Transverse colon (tissue), 4 donors: ENCODE measurements around the gene WT1. TPM values are rescaled to one million over a fixed set of nuclear protein-coding genes. Genes with fewer than 3 reads are reported as not detected.

Source experiments
- DNase-seq: peaks from one replicate; pipeline ENCODE4 v3.0.0-alpha.2; 2019
- H3K27ac ChIP-seq, 4 donors: fragments of 200-600 bp; sonication (generic); 2 replicates each; pipeline ENCODE4 v1.5.1; 2016 to 2018; ENCODE audit warnings: inconsistent platforms in 4 of 4
- H3K27me3 ChIP-seq: fragments of 200-600 bp; sonication (generic); 2 replicates; pipeline ENCODE4 v1.5.1; 2017; ENCODE audit warnings: inconsistent platforms
- H3K36me3 ChIP-seq, 4 donors: fragments of 200-600 bp; sonication (generic); 2 replicates each; pipeline ENCODE4 v1.5.1; 2017 to 2019; ENCODE audit warnings: inconsistent platforms in 4 of 4
- H3K4me1 ChIP-seq, 4 donors: fragments of 200-600 bp; sonication (generic); 2 replicates each; pipeline ENCODE4 v1.5.1; 2017 to 2020; ENCODE audit warnings: inconsistent platforms in 4 of 4
- H3K4me3 ChIP-seq, 4 donors: fragments of 200-600 bp; sonication (generic); 1 replicate in 1 of 4; 2 replicates in 3 of 4; pipeline versions ENCODE4 v1.5.1 to v1.6.1; 2017 to 2019; ENCODE audit warnings: inconsistent platforms in 4 of 4
- H3K9me3 ChIP-seq, 2 donors: fragments of 200-600 bp; sonication (generic); 2 replicates each; pipeline ENCODE4 v1.5.1; 2017 to 2019; ENCODE audit warnings: inconsistent platforms in 2 of 2
- CTCF ChIP-seq, 5 experiments: fragments of 200-600 bp in 3 of 5; fragments of 450-650 bp in 2 of 5; sonication (generic) in 3 of 5; IDR thresholded peaks; 1 replicate in 2 of 5; 2 replicates in 3 of 5; pipeline ENCODE4 v1.5.1; 2016 to 2017; ENCODE audit warnings: antibody characterized with exemption in 5 of 5, inconsistent platforms in 3 of 5, mild to moderate bottlenecking in 2 of 5, moderate library complexity in 1 of 5
- EP300 ChIP-seq: sonication (generic); formaldehyde crosslinking; IDR thresholded peaks from one replicate; pipeline ENCODE4 v1.6.1; 2017; ENCODE audit warnings: antibody characterized with exemption, low read depth
- POLR2A ChIP-seq: fragments of 450-650 bp; IDR thresholded peaks from one replicate; pipeline ENCODE4 v1.6.1; 2016; ENCODE audit warnings: antibody characterized with exemption, mild to moderate bottlenecking, moderate library complexity
- POLR2AphosphoS5 ChIP-seq, 3 donors: sonication (generic); formaldehyde crosslinking; IDR thresholded peaks; one replicate each; pipeline ENCODE4 v1.6.1; 2016; ENCODE audit warnings: antibody characterized with exemption in 3 of 3
- WGBS, 2 donors: methylation state at CpG; one replicate each; pipeline ENCODE4 v1.1.5; 2018; ENCODE audit warnings: low coverage in 1 of 2; 5-methylcytosine and 5-hydroxymethylcytosine counted together
- in situ Hi-C, 4 donors: fragments of 200-750 bp; cut with MboI; loops; one replicate each; pipeline versions ENCODE4 v1.15.0 to v1.15.1; 2017; ENCODE audit warnings: low sequenced_read_pairs in 3 of 4, low pct_ligation_motif_present in 1 of 4, low pct_unique_long_range_greater_than_20kb in 1 of 4
- intact Hi-C: fragments of 100-400 bp; cut with DNase I; formaldehyde crosslinking; loops from one replicate; pipeline ENCODE4 v1.15.1; 2023; ENCODE audit warnings: low total_unique reads
- total RNA-seq, 4 donors: library from RNA; depleted of rRNA; stranded (reverse); fragments of >200 nt; gene quantifications; one replicate each; pipeline ENCODE4 v1.1.0, GENCODE V29; 2016

Gene WT1
- total RNA-seq, 4 donors from 2014 or later, result 0.55 to 3.0 (median 0.95) TPM; not detected in 1

- Histone ChIP-seq H3K36me3 (no peaks in the 10 kb centered on the region), H3K27me3 (peaks cover 51% of the 10 kb centered on the region), H3K4me3 (no peak overlapping the region), H3K9me3 (no peaks in the 10 kb centered on the region), H3K27ac (no peak overlapping the region), H3K4me1 (no peaks in the 10 kb centered on the region)
- no peak for DNase-seq
- 73% methylated on average over 4 of the region's 4 CpGs; no CpG with 5 or more reads in 1 of the 2 donors for WGBS, 2 donors
- in situ Hi-C loops (no loop called here), intact Hi-C loops (no loop called here)
- no peak for TF ChIP-seq POLR2A
- TF ChIP-seq CTCF (IDR thresholded peaks at IDR 0.05), result no peak
- no peak for TF ChIP-seq EP300
- no peak for TF ChIP-seq POLR2AphosphoS5 (IDR thresholded peaks at IDR 0.05)
Measured at GRCh38 chr11:32416301-32416700, 19.0 kb downstream of the WT1 start.

- Histone ChIP-seq H3K36me3 (no peaks in the 10 kb centered on the region), H3K27ac (no peak overlapping the region), H3K9me3 (no peaks in the 10 kb centered on the region), H3K27me3 (peaks cover 51% of the 10 kb centered on the region), H3K4me1 (no peaks in the 10 kb centered on the region), H3K4me3 (no peak overlapping the region)
- intact Hi-C loops, result no loop called here
- in situ Hi-C loops, result no loop called here
- 69 to 77% methylated on average over 2 of the region's 2 CpGs for WGBS, 2 donors
- no peak for DNase-seq
- TF ChIP-seq EP300, result no peak
- no peak for TF ChIP-seq POLR2A
- TF ChIP-seq CTCF (IDR thresholded peaks at IDR 0.05), result no peak
- TF ChIP-seq POLR2AphosphoS5 (IDR thresholded peaks at IDR 0.05), result no peak
Measured at GRCh38 chr11:32414925-32415324, 20.4 kb downstream of the WT1 start.

GRCh38 chr11:32411942-32412615, 23.3 kb downstream of the WT1 start:
- no peak overlapping the region for H3K4me3 ChIP-seq
- DNase-seq, result no peak
- TF ChIP-seq POLR2A (no peak), CTCF (IDR thresholded peaks at IDR 0.05) (no peak), EP300 (no peak), POLR2AphosphoS5 (IDR thresholded peaks at IDR 0.05) (no peak)
- H3K27me3 ChIP-seq, result peaks cover 38% of the 10 kb centered on the region
- H3K27ac ChIP-seq, result no peak overlapping the region
- no peaks in the 10 kb centered on the region for H3K36me3 ChIP-seq
- WGBS, 2 donors, result 73 to 83% methylated on average over 7 to 12 of the region's 12 CpGs
- no peaks in the 10 kb centered on the region for H3K4me1 ChIP-seq
- no peaks in the 10 kb centered on the region for H3K9me3 ChIP-seq
- in situ Hi-C loops, result no loop called here
- intact Hi-C loops, result no loop called here

- no peak for DNase-seq
- Histone ChIP-seq H3K27ac (no peak overlapping the region), H3K36me3 (no peaks in the 10 kb centered on the region), H3K4me1 (no peaks in the 10 kb centered on the region), H3K4me3 (no peak overlapping the region), H3K27me3 (peaks cover 14% of the 10 kb centered on the region), H3K9me3 (no peaks in the 10 kb centered on the region)
- TF ChIP-seq POLR2AphosphoS5 (IDR thresholded peaks at IDR 0.05), result no peak
- TF ChIP-seq EP300, result no peak
- no peak for TF ChIP-seq POLR2A
- no peak for TF ChIP-seq CTCF (IDR thresholded peaks at IDR 0.05)
- in situ Hi-C loops (no loop called here), intact Hi-C loops (no loop called here)
- WGBS, 2 donors, result 76 to 80% methylated on average over 3 to 4 of the region's 4 CpGs
Measured at GRCh38 chr11:32405592-32405991, 29.7 kb downstream of the WT1 start.
